Kidney (tissue), 14 donors: ENCODE measurements around the gene DRD2. TPM values are rescaled to one million over a fixed set of nuclear protein-coding genes. Genes with fewer than 3 reads are reported as not detected.

ENCODE experiments used
- DNase-seq, 5 donors: peaks; one replicate each; pipeline ENCODE4 v3.0.0-alpha.2; 2013 to 2020
- FAIRE-seq: peaks from 2 replicates; lab custom pipeline; 2012; peaks lifted over from hg19 to GRCh38; lab: Jason Lieb, UNC
- H3K27ac ChIP-seq, 2 donors: one replicate each; pipeline ENCODE4 v1.7.0; 2013; ENCODE audit warnings: low read depth in 2 of 2, low read length in 2 of 2, inconsistent platforms in 1 of 2
- H3K27me3 ChIP-seq: one replicate; pipeline ENCODE4 v1.7.1; 2013; ENCODE audit warnings: low read length, inconsistent platforms; ENCODE audit not compliant: control insufficient read depth, insufficient read depth
- H3K36me3 ChIP-seq, 3 donors: one replicate each; pipeline versions ENCODE4 v1.7.0 to v1.7.1; 2013; ENCODE audit warnings: low read length in 3 of 3, control low read depth in 1 of 3, inconsistent platforms in 1 of 3; ENCODE audit not compliant: insufficient read depth in 3 of 3, control insufficient read depth in 2 of 3
- H3K4me1 ChIP-seq, 3 donors: one replicate each; pipeline versions ENCODE4 v1.7.0 to v1.7.1; 2013; ENCODE audit warnings: low read length in 3 of 3, inconsistent platforms in 1 of 3, low read depth in 1 of 3; ENCODE audit not compliant: control insufficient read depth in 2 of 3, insufficient read depth in 2 of 3
- H3K4me3 ChIP-seq, 3 donors: one replicate each; pipeline versions ENCODE4 v1.7.0 to v1.8.1; 2013; ENCODE audit warnings: low read length in 3 of 3, control low read depth in 1 of 3, inconsistent platforms in 1 of 3
- H3K9ac ChIP-seq, 3 donors: one replicate each; pipeline versions ENCODE4 v1.7.0 to v1.7.1; 2013; ENCODE audit warnings: low read length in 3 of 3, control low read depth in 1 of 3, inconsistent platforms in 1 of 3
- H3K9me3 ChIP-seq, 3 donors: one replicate each; pipeline versions ENCODE4 v1.7.0 to v1.7.1; 2013; ENCODE audit warnings: low read length in 3 of 3, control low read depth in 1 of 3, inconsistent platforms in 1 of 3; ENCODE audit not compliant: control insufficient read depth in 2 of 3, insufficient read depth in 1 of 3
- CTCF ChIP-seq: IDR thresholded peaks from 3 replicates; pipeline ENCODE4 v1.5.1; 2012; ENCODE audit warnings: mild to moderate bottlenecking, moderate library complexity, borderline replicate concordance; ENCODE audit not compliant: insufficient read depth; ENCODE audit errors: extremely low read depth
- intact Hi-C: fragments of 100-400 bp; cut with DNase I; formaldehyde crosslinking; loops from one replicate; pipeline ENCODE4 v1.11.1; 2022
- polyA plus RNA-seq: library from polyadenylated mRNA; stranded (reverse); fragments of 350-450 nt; fragmentation: Illumina TruSeq; extraction: RNeasy Lipid Tissue Mini Kit (QIAGEN cat#74804); gene quantifications from one replicate; pipeline ENCODE4 v1.2.3, GENCODE V29; 2014; ENCODE audit warnings: low read depth, low replicate concordance; ENCODE audit not compliant: insufficient read depth
- total RNA-seq: library from RNA; stranded (reverse); fragmentation: NEBNext Ultra II Directional; extraction: Animal tissue kit (Norgen Biotek cat#: 25700); gene quantifications from one replicate; pipeline ENCODE4 v1.2.1, GENCODE V29; 2021
- donor health status: control.
- donor health status: control.
- donor health status: control.
- donor health status: control.
- donor health status: control.
- donor health status: DM: yes; HTN: yes; CAD: no.
- donor health status: Normal renal cell carcinoma (clear cell type).

DRD2 gene
- total and polyA plus RNA-seq, 2 donors from 2014 or later = 0.31 to 0.47 TPM

- intact Hi-C loops = no loop called here
- Histone ChIP-seq H3K36me3 (no peaks in the 10 kb centered on the region), H3K4me3 (no peak overlapping the region), H3K27ac (no peak overlapping the region), H3K9me3 (no peaks in the 10 kb centered on the region), H3K9ac (no peak overlapping the region), H3K4me1 (no peaks in the 10 kb centered on the region), H3K27me3 (no peaks in the 10 kb centered on the region)
- no peak for DNase-seq
- FAIRE-seq = no peak
- no peak for TF ChIP-seq CTCF
Measured at GRCh38 chr11:113447621-113448315, 27.4 kb downstream of the DRD2 start.

DNA sequence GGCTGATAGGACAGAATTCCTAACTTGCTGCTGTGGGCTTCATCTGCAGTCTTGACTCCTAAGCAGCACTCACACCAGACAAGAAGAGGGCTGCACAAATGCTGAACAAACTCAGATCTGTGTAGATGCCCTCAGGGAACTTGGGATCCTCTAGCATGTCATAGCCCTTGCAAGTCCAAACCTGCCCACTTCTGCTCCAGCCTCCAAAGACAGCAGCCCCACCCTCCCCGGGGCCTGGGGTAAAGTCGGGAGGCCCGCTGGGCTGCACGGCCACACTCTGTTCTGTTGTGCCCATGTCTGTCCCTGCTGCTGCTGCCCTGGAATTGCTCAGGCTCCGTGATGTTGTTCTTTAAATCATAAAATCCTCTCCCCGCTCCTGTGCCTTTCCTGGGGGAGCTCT lies 28.3 kb downstream of the DRD2 start:
- Histone ChIP-seq H3K9ac (no peak overlapping the region), H3K4me3 (no peak overlapping the region), H3K9me3 (no peaks in the 10 kb centered on the region), H3K27me3 (no peaks in the 10 kb centered on the region), H3K27ac (no peak overlapping the region), H3K4me1 (no peaks in the 10 kb centered on the region), H3K36me3 (no peaks in the 10 kb centered on the region)
- intact Hi-C loops = no loop called here
- no peak for FAIRE-seq
- no peak for DNase-seq
- TF ChIP-seq CTCF = no peak

DNA sequence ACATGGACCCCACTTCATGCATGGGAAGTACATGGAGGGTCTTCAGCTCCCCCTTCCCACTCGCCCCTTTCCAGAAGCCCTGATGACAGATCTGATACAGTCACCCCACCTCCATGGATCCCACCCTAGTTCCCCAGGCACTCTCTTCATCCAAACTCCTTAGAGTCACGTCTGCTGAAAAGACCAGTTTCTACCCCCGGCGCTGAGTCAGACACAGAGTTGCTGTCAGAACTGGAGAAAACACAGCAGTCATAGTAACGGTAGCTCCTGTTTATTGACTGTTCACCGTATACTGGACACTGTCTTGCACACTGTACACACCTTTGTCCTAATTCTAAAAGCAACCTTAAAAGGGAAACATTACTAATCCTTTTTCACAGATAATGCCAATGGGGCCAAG lies 29.1 kb downstream of the DRD2 start:
- DNase-seq = no peak
- intact Hi-C loops = no loop called here
- no peak for FAIRE-seq
- H3K27ac ChIP-seq = no peak overlapping the region
- no peaks in the 10 kb centered on the region for H3K4me1 ChIP-seq
- no peaks in the 10 kb centered on the region for H3K36me3 ChIP-seq
- H3K27me3 ChIP-seq = no peaks in the 10 kb centered on the region
- no peak overlapping the region for H3K9ac ChIP-seq
- no peaks in the 10 kb centered on the region for H3K9me3 ChIP-seq
- no peak overlapping the region for H3K4me3 ChIP-seq
- no peak for TF ChIP-seq CTCF
